Stimulated activated CD4-positive, alpha-beta T cell treated with anti-CD3 and anti-CD28 coated beads, Interleukin-2, amount 100 ng/mL, for 4 hours (primary cell): ENCODE measurements around the gene UBE2O.

Source experiments
- DNase-seq: peaks from one replicate; pipeline ENCODE4 v3.0.0-alpha.2; 2020; ENCODE audit warnings: low read depth

UBE2O gene

DNA sequence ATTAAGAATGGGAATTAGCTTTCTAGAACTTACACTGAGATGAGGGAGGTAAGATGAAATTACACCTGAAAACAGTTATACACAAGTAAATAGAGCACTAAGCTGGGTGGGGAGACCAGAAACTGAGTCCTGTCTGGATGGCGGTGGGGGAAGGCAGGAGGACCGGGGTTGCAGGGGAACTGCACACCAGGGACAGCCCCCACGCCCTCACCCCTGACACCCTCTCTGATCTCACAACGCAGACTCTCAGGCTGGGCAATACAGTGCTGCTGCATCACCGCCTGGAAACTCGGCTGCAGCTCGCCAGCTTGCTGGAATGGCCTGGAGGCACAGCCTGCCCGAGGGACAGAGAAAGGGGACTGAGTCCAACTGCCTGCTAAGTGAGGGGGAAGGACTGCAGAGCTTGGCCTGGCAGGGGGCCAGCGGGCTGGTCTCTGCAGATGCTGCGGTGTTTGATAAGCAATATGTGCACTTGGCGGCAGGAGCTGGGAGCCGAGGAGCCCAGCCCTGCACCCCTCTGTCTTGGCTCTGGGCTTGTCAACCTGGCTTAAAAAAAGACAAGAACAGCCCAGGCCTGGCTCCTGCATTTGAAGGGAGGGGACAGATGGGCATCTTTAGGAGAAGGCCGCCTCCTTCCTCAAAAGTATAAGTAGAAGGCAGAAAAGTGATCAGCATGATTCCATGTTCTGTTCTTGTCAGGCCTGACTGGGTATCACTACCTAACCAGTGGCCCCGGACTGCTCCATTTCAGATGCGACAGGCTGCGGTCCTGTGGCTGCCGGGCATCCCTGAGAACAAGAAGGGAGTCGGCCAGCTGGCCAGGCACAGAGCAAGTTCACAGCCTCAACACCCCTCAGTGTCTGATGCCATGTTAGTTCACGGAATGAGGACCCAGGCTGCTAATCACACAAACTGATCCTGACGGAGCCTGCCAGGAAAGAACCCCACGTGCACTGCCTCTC lies 38.3 kb downstream of the UBE2O start:
- DNase-seq: no peak

DNA sequence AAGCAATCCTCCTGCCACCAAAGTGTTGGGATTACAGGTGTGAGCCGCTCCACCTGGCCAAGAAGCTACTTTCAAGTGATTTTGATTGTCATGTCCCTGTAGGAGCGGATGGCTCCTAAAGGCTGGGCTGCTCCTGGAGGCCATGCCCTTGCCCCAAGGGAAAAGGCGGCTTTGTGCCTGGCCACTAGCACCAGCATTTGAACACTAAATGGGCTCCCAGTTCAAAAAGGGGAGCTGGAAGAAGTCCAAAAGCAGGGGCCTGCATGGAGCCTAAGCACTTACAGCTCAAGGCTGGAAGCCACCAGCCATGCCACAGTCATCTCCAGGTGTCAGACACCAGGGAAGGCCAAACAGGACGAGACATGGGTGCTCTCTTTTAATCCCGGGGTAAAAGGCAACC lies 41.7 kb downstream of the UBE2O start:
- no peak for DNase-seq

DNA sequence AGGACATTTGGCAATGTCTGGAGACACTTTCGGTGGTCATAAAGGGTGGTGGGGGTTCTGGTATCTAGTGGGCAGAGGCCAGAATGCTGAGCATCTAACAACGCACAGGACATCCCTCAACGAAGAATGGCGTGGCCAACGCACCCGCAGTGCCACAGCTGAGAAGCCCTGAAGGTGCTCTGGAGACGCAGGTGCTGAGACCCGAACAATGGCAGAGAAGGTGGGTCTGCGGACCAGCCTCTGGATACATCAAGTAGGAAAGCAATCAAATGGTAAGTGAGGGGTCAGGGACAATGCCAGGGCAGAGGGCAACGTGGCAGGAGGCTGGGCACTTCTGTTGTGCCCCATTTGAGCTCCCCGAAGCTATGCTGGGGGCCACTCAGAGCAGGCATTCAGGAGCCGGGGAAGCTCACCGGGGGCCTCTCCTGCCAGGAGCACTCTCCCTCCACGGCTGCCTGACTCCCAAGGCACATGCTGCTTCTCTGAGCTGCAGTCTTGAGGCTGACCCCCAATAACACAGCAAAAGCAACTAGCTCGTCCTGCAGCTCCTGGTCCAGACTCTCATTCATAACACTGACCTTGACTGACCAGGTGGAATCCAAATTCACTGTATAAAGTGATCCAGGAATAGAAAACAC lies 42.5 kb downstream of the UBE2O start:
- DNase-seq: no peak

DNA sequence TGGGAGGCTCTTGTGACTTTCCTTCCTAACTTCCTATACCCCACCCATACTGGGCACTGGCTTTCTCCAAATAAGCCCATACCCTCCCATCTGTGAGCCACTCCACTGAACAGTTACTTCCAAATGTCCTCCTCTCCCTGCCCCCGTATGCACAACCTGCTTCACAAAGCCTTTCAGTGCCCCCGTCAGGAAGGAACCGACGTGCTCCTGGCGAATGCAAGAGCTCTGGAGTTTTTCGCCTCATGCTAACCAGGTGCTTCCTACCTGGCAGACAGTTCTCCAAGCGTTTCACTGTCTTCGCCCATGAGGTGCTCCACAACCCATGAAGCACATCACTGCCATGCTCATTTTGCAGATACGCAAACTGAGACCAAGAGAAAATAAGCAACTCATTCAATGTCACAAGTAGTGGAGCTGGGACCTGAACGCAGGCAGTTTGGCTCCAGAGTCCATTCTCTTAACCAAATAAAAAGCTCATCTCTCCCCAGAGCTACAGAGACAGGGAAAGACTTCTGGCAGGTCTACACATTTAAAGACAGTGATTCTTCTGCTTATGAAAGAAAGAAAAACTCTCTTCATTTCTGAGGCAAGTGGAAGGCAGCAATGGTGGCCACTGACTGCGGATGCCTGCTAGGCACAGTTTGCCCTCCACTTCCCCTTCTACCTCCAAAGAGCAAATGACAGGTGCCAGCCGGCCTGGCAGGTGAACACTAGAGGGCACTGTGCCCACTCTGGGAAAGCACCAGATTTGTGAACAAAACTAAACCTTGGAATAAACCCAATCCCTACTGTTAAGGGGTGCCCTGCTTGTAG lies 44.7 kb downstream of the UBE2O start:
- DNase-seq: peak; percentile 42

DNA sequence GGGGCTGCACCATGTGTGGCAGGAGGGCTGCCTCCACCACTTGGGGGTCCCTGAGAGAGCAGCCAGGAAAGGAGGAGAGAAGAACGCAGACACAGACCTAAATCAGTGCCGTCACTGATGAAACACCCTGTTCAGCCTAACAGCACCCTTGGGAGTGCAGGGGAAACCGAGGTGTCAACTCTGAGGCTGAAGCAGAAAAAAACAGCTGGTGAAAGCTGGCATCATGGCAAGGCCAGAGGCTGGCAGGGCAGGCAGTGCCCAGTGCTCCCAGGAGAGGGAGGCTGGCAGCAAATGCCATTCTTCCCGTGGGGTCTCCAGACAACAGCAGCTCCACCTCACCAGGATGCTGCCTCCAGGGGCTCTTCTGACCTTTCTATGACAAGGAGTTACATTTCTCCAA lies 45.4 kb downstream of the UBE2O start:
- no peak for DNase-seq

DNA sequence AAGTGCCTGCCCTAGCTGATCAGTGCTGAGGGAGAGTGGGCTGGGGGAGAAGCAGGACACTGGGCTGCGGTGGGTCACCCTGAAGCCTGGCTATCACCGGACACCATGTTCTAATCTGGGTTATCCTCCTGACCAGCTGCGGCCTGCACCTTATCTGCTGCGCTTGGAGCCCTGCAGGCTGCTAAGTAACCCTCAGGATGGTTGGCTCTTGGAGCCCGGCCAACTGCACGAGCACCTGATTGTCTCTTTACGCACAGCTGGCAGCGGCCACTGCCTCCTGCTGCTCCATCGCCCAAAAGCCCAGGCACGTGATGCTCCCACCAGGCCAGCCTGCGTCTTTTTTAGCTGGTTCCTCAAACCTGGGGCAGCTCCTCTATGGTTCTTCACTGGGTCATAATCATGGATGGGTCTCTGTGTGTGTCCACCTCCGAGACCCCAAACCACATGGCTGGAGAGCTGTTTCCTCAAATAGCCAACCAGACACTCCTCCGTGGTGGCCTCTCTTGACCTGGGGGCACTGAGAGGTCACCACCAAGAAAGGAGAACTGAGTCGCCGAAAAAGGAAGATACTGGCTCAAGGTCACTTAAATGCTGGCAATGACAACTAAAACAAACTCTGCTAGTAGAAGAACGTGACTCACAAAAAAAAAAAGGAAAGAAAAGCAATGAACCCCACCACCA lies 46.8 kb downstream of the UBE2O start:
- no peak for DNase-seq

DNA sequence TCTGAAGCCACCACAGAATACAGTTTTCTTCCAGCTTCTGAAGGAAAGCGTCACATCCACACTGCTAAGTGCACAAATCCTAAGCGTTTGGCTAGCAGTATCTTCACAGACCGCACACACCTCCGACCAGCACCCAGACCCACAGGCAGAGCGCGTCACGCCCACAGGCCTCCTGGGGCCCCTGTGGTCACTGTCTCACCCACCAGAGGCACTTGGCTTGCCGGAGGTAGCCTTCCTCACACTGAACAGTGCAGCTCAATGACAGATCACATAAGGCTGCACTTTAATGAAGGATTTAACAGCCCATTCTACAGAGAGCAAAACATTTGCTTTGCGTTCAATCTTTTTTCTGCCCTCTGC lies 47.4 kb downstream of the UBE2O start:
- DNase-seq: no peak

DNA sequence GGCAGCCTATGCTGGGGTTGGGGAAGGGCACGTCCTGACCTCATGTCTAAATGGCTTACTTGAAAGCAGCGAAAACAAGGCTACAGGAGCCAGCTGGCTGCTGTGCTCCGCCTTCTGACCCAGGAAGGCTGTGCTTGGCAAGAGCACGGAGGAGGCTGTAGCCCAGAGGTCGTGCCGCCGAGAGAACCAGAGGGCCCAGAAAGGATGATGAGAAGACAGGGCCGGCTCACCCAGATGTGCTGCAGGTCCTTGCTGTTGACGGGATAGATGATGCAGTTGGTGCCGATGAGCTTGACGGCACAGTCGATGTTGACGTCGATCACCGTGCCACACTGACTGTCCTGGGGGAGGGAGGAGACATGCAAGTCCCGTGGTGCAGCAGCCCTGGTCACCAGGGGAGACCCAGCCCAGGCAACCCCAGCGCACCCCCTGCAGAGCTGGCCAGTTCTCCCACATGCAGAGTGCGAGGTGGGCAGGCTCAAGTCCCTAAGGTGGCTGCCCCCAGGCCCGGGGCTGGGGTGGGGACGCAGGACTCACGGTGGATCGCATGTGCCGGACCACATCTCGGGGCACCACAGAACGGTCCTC lies 47.9 kb downstream of the UBE2O start:
- DNase-seq: no peak

DNA sequence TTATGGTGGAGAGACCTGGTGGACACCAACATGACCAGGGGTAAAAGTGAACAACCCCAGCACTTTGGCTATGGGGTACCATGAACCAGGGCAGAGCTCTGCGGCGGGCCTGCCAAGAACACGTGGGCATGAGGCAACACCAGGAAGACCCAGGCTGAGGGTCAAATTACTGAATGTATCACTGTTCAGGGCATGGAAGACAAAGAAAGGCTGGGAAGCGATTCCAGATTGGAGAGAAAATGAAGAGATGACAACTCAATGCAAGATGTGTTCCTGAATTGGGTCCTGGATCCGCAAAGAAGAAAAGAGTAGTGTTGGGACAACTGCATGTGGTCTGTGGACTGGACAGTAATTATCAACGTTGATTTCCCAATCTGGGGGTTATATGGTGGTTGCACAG lies 48.7 kb downstream of the UBE2O start:
- DNase-seq: no peak

DNA sequence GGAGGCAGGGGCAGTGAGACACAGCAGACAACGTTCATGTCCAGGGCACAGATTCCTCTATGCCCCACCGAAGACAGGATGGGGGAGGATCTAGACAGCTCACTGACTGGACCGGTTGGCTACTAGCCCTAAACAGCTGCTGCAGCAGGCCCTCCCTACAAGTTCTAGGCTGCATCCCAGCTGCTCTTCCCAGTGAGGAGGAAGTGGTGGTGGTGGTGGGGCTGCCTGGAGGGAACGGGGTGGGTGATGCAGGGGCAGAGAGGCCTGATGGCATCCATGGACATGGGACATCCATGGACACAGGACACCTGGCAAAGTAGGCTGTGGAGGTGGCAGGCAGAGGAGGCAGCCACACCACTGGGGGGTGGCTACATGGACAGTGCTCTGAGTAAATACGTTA lies 50.2 kb downstream of the UBE2O start:
- no peak for DNase-seq

DNA sequence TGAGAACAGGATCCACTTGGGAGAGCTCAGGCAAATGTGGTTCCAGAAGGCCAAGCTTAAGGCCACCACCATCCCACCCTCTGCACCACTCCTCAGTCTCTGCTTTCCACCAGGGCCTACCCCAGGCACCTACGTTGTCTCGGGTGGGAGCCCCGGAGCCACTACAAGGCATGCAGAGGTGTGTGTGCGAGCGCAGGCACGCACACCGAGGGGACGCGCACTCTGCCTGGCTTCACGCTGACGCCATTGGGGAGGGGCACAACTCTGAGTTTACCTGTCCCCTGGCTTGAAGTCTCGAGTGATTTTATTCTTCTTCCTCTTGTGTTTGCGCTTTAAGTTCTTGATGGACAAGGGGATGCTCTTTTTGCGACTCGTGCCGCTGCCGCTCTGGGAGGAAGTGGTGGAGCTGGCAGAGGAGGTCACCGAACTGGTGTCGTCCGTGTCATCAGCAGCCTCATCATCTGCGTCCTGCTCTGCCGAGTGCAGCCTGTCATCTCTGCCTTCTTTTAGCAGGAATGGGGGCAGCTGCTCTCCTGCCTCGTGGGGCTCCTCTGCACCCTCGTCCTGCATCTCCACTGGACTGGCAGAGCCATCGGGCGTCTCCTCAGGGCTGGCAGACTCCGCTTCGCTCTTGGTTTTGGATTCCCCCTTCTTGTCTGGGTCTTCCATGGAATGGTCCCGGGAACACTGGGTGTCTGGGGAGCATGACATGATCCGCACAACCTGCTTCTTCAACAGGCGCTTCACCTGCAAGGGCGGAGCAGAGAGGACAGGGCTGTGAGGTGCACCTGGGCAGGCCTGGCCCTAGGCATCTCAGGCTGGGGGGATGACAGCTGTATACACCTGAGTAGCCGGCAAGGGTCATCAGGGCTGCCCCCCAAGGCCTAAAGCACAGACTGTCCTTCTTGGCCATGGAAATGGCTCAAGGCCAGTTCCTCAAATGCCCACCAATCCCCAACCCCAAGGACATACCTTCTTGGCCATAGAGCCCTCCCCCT lies 53.5 kb downstream of the UBE2O start:
- no peak for DNase-seq

DNA sequence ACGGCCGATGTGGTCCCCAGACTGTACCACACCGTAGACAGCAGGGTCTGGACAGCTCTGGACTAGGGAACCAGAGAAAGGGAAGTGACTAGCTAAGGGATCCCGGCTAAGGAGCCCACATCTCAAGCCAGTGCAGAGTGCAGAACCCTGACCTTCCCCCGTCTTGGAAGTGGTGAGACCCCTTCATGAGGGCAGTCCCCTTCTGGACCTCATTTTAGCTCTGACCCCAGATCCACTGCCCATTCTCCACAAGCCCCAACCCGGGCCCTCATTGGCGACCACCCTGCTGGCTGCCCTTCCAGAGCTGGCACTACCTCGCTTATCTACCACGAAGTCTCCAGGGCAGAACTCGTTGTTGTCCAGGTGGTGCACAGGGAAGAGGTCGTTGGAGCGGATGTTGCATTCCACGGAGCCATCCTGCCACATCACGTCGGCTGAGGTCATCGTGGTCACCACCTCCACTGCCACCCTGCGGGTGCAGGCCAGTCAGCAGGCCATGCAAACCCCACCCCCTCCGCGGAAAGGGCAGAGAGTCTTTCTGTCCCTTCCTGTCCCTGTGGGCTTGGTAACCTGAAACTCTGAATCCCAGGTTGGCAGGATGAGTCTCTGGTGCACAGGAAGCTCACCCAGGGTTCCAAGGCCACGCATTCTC lies 54.3 kb downstream of the UBE2O start:
- no peak for DNase-seq

DNA sequence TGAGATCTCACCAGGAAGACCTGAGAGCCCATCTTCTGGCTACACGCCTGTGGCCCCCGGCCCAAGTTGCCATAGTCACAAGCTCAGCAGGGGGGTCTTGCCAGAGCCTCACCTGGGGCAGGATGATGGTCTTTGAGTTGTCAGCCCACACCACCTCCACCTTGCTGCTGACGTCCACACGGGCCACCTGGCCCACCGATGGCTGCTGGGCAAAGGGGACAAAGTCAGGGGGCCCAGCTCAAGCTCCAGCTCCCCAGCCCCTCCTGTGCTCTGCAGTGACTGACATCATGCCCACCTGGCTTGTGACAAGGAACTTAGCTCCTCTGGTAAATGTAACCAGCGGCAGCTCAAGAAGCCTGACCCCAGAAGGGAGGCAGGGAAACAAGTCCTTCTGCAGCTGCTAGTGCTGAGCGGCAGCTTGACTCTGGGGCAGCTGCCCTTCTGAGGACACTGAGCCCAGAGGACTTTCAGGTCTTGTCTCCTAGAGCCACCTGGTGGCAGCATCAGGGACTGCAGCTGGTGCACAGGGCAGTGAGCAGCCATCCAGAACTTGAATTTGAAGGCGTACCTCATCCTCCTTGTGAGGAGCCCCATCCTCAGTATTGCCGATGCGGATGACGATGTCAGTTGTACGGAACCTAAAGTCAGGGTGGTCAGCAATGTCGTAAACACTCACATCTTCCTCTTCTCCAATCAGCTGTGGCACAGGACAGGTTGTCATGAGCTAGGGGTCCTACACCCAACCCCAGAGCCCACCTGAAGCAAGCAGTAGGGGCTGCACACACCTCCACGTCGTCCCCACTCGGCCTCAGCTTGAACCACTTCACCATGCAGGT lies 55.0 kb downstream of the UBE2O start:
- peak; percentile 78 for DNase-seq

DNA sequence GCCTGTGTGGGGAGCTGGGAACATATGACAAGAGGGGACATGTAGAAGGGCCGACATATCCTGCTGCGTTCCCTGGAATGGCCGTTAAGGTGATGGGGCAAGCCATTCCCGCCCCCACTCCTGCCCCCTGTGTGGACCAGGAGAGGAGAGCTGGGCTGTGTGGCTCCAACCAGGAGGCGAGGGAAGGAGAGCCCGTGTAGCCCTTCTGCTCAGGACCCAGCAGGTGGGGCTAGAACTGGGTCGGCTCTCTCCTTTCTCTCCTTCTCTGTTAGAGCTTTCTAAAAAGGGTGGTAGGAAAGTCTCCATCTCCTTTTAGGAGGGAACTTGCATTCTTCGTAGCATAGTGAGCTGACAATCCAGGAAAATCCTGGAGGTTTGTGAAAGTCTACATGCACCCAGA lies 55.8 kb downstream of the UBE2O start:
- DNase-seq: no peak

DNA sequence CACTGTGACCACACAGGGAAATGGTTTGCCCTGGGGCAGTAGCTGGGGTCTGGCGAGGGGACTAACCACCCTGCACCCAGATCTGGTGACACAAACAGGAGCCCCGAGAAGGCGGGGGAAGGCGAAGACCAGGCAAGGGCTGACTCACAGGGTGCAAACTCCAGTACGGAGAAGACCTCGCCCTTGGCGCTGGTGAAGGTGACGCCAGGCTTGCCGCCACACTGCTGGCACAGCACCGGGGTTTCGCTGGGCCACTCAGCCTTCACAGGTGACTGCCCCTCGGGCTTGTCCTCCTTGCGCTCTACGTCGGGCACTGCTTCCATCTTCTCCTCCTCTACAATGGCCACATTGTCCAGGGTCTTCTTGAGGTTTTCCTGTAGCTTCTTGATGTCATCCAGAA lies 57.0 kb downstream of the UBE2O start:
- no peak for DNase-seq

DNA sequence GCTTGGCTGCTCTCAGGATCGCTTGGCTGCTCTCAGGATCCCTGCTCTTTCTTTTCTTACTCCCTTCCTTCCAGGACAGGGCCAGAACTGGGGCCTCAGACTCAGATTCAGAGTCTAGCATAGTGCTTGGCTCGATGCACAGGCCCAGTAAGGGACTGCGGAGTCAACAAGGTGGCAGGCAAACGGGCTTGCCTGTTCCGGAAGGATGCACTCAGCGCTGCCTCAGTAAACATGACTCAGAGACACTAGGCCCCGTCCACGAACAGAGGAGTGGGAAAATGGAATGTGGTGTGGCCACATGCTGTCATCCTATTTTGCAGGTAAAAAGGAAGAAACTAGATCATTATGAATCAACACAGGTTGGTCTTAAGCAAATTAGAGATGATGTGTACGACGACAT lies 58.8 kb downstream of the UBE2O start:
- DNase-seq: no peak

DNA sequence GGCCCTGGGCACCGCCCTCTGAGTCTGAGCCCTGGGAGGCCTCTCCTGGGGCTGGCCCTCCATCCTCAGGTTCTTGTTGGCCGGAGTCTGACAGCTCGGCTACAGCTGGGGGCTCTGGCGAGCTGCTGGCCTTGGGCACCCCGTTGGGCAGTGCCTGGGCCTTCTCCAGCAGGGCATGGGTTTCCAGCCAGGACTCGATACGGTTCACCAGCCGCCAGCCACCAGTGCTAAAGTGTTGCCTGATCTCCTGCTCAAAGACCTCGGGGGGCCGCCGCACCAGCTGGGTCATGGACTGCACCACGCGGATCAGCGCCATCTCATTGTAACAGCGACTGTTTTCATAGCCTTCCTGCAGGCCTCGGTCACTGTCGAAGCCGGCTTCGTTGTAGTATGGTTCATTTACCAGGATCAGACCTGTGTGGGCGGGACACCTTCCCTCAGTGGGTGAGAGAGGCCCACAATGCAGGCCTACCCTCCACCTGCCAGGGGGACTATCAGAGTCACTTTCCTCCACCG lies 61.7 kb downstream of the UBE2O start:
- no peak for DNase-seq

DNA sequence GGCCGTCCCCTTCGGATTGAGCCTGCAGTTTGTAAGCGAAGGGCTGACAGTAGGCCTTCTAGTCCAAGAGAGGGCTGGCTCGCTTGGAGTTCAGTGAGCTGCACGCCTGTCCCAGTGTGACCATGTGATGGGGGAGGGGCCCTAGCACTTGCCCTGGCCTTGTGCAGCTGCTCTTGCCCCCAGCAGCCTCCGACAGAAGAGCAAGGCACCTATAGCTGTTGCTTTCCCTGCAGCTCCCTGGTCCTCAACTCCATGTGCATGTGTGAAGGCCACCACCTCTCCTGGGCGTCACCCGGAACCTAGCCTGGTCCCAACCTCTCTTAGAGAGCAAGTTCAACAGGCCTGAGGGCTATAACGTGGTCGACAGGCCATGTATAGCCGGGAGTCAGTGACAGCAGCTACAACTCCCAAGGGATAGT lies 62.9 kb downstream of the UBE2O start:
- no peak for DNase-seq
